Measurements from ENCODE around the gene MGMT.

DNA sequence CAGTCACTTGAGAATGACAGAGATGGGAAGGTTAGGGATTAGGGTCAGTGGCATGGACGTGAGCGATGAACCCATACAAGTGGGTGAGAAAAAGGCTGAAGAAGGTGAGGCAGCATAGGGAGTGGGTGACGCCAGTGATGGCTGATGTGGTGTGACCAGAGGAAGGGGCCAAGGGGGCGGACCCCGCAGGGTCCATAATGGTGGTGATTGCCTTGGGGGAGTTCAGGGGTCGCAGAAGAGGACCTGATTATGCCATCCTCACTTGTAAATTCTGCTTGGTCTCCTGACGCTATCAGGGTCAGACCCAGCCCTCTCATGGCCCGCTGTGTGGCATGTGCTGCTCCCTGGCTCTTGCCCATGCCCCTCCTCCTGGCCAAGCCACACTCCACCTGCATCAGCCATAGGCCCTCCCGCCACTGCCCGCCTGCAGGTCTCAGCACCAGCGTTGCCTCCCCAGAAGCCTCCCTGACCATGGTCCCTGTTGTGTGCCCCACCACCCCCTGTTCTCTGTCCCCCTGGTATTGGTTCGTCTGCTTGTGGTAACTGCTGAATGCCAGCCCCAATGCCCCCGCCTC is 261.3 kb downstream of the MGMT start:
- TF ChIP-seq, protein P1, sequence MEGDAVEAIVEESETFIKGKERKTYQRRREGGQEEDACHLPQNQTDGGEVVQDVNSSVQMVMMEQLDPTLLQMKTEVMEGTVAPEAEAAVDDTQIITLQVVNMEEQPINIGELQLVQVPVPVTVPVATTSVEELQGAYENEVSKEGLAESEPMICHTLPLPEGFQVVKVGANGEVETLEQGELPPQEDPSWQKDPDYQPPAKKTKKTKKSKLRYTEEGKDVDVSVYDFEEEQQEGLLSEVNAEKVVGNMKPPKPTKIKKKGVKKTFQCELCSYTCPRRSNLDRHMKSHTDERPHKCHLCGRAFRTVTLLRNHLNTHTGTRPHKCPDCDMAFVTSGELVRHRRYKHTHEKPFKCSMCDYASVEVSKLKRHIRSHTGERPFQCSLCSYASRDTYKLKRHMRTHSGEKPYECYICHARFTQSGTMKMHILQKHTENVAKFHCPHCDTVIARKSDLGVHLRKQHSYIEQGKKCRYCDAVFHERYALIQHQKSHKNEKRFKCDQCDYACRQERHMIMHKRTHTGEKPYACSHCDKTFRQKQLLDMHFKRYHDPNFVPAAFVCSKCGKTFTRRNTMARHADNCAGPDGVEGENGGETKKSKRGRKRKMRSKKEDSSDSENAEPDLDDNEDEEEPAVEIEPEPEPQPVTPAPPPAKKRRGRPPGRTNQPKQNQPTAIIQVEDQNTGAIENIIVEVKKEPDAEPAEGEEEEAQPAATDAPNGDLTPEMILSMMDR (IDR thresholded peaks at IDR 0.05) = no peak
- TF ChIP-seq POLR2A (IDR thresholded peaks at IDR 0.05) (no peak), POLR2AphosphoS5 (IDR thresholded peaks at IDR 0.05) (no peak)
